Lower leg skin (tissue), 3 donors: ENCODE data around the gene PRDM15.

Source experiments
- CTCF ChIP-seq, 3 donors: fragments of 450-650 bp; IDR thresholded peaks; one replicate each; pipeline ENCODE4 v1.5.1; 2016; ENCODE audit warnings: antibody characterized with exemption in 3 of 3, mild to moderate bottlenecking in 3 of 3, moderate library complexity in 2 of 3
- POLR2A ChIP-seq, 2 donors: fragments of 450-650 bp; IDR thresholded peaks; one replicate each; pipeline ENCODE4 v1.6.1; 2016 to 2017; ENCODE audit warnings: antibody characterized with exemption in 2 of 2, mild to moderate bottlenecking in 1 of 2, moderate library complexity in 1 of 2

- TF ChIP-seq CTCF (IDR thresholded peaks at IDR 0.05) = no peak
- no peak for TF ChIP-seq POLR2A (IDR thresholded peaks at IDR 0.05)
These were observed 37.8 kb upstream of the PRDM15 start for GRCh38 chr21:41916888-41917433.
